ENCODE measurements around the gene CACNA1S. TPM values are rescaled to one million over a fixed set of nuclear protein-coding genes. Genes with fewer than 3 reads are reported as not detected.

The CACNA1S gene
- polyA plus RNA-seq, 1 experiment, result not detected

GRCh38 chr1:201083741-201084140, 28.5 kb downstream of the CACNA1S start:
- H3K36me3 ChIP-seq (ENCODE audit: control insufficient read depth, insufficient read depth, low read length), result no peaks in the 10 kb centered on the region
- ChIA-PET POLR2A (no interaction called here), CTCF (interaction anchor here (0.9 to 5.2 kb wide), 4 partner anchors 23 to 138 kb away, joined by 3 to 58 read pairs (median 14); no protein-coding TSS in a partner anchor)
- H3K27me3 ChIP-seq (ENCODE audit: control insufficient read depth, insufficient read depth, low read length), result peaks cover 9% of the 10 kb centered on the region
- H3K4me3 ChIP-seq (ENCODE audit: low read depth, low read length), result no peak overlapping the region
- no peak for DNase-seq (ENCODE audit: low read depth)
- TF ChIP-seq CTCF (IDR thresholded peaks at IDR 0.05; ENCODE audit: insufficient read depth, low read depth, low read length), result no peak

GRCh38 chr1:201080135-201080534, 32.1 kb downstream of the CACNA1S start:
- Histone ChIP-seq H3K27me3 (ENCODE audit: control insufficient read depth, insufficient read depth, low read length) (peaks cover 6% of the 10 kb centered on the region), H3K4me3 (ENCODE audit: low read depth, low read length) (no peak overlapping the region), H3K36me3 (ENCODE audit: control insufficient read depth, insufficient read depth, low read length) (no peaks in the 10 kb centered on the region)
- ChIA-PET CTCF (interaction anchor here (1.6 kb wide), 1 partner anchor 9 kb away, joined by 3 read pairs; no protein-coding TSS in a partner anchor), POLR2A (interaction anchor here (0.7 kb wide), 1 partner anchor 57 kb away, joined by 5 read pairs; no protein-coding TSS in a partner anchor)
- TF ChIP-seq CTCF (IDR thresholded peaks at IDR 0.05; ENCODE audit: insufficient read depth, low read depth, low read length), result no peak
- no peak for DNase-seq (ENCODE audit: low read depth)

- Histone ChIP-seq H3K4me3 (ENCODE audit: low read depth, low read length) (no peak overlapping the region), H3K36me3 (ENCODE audit: control insufficient read depth, insufficient read depth, low read length) (no peaks in the 10 kb centered on the region), H3K27me3 (ENCODE audit: control insufficient read depth, insufficient read depth, low read length) (no peaks in the 10 kb centered on the region; the same call in none of the 2 replicates)
- CTCF ChIA-PET, result interaction anchor here (0.9 to 1.1 kb wide), 2 partner anchors 28 to 34 kb away, joined by 3 read pairs; no protein-coding TSS in a partner anchor
- DNase-seq (ENCODE audit: low read depth), result no peak
- POLR2A ChIA-PET, result no interaction called here
- TF ChIP-seq CTCF (IDR thresholded peaks at IDR 0.05; ENCODE audit: insufficient read depth, low read depth, low read length), result no peak
Measured at GRCh38 chr1:201077736-201078135, 34.5 kb downstream of the CACNA1S start.

GRCh38 chr1:201077116-201077515, 35.1 kb downstream of the CACNA1S start:
- ChIA-PET CTCF (interaction anchor here (0.6 to 1.1 kb wide), 2 partner anchors 8 to 27 kb away, joined by 3 read pairs; no protein-coding TSS in a partner anchor), POLR2A (no interaction called here)
- no peak overlapping the region for H3K4me3 ChIP-seq (ENCODE audit: low read depth, low read length)
- no peaks in the 10 kb centered on the region; the same call in none of the 2 replicates for H3K27me3 ChIP-seq (ENCODE audit: control insufficient read depth, insufficient read depth, low read length)
- no peak for DNase-seq (ENCODE audit: low read depth)
- H3K36me3 ChIP-seq (ENCODE audit: control insufficient read depth, insufficient read depth, low read length), result no peaks in the 10 kb centered on the region
- no peak for TF ChIP-seq CTCF (IDR thresholded peaks at IDR 0.05; ENCODE audit: insufficient read depth, low read depth, low read length)

GRCh38 chr1:201076092-201076491, 36.1 kb downstream of the CACNA1S start:
- POLR2A ChIA-PET, result no interaction called here
- CTCF ChIA-PET, result interaction anchor here (2.3 kb wide), 1 partner anchor 11 kb away, joined by 8 read pairs; no protein-coding TSS in a partner anchor

More at GRCh38 chr1:201076092-201076491, 36.1 kb downstream of the CACNA1S start:
- TF ChIP-seq CTCF (IDR thresholded peaks at IDR 0.05; ENCODE audit: insufficient read depth, low read depth, low read length), result no peak
- H3K27me3 ChIP-seq (ENCODE audit: control insufficient read depth, insufficient read depth, low read length), result peaks cover 1% of the 10 kb centered on the region
- no peak overlapping the region for H3K4me3 ChIP-seq (ENCODE audit: low read depth, low read length)
- DNase-seq (ENCODE audit: low read depth), result no peak
- H3K36me3 ChIP-seq (ENCODE audit: control insufficient read depth, insufficient read depth, low read length), result no peaks in the 10 kb centered on the region

All from BJ (cell line).